CD4-positive, alpha-beta T cell (primary cell): ENCODE measurements around the gene ANKS1B. TPM values are rescaled to one million over a fixed set of nuclear protein-coding genes. Genes with fewer than 3 reads are reported as not detected.
"Not testable (repeated sequence)": the region's sequence is repeated elsewhere in the genome, so short reads cannot be mapped to it uniquely, and the experiment has no call there.

ENCODE experiments used
- ATAC-seq: fragments of 200-7000 bp; cut with Tn5 transposase; one replicate; pipeline ENCODE4 v1.10.0; 2022; ENCODE audit warnings: mild to moderate bottlenecking; ENCODE audit not compliant: poor library complexity
- CTCF ChIA-PET: fragments of 350-600 bp; sonication (Branson Sonifier 250); formaldehyde crosslinking; loops from one replicate; lab custom pipeline; 2021; ENCODE audit warnings: antibody characterized with exemption, inconsistent platforms; lab: Charles Lee
- POLR2A ChIA-PET: fragments of 350-600 bp; sonication (Branson Sonifier 250); formaldehyde crosslinking; loops from one replicate; lab custom pipeline; 2021; ENCODE audit warnings: antibody characterized with exemption, inconsistent platforms; lab: Charles Lee
- DNase-seq, 14 experiments: peaks; one replicate each; pipeline ENCODE4 v3.0.0-alpha.2; 2013 to 2020; ENCODE audit warnings: mixed read lengths in 2 of 14
- H3K27ac ChIP-seq, 2 donors: one replicate each; pipeline versions ENCODE4 v1.5.1 to v1.7.0; 2013; ENCODE audit warnings: low read length in 2 of 2, low read depth in 1 of 2, mild to moderate bottlenecking in 1 of 2
- H3K27me3 ChIP-seq, 2 experiments: 1 replicate in 1 of 2; 2 replicates in 1 of 2; pipeline versions ENCODE4 v1.6.1 to v1.7.0; 2013; ENCODE audit warnings: low read length in 2 of 2, control low read depth in 1 of 2, mild to moderate bottlenecking in 1 of 2, moderate library complexity in 1 of 2; ENCODE audit not compliant: insufficient read depth in 2 of 2, control insufficient read depth in 1 of 2
- H3K36me3 ChIP-seq: one replicate; pipeline ENCODE4 v1.6.1; 2013; ENCODE audit warnings: low read length, control low read depth; ENCODE audit not compliant: insufficient read depth
- H3K4me1 ChIP-seq: one replicate; pipeline ENCODE4 v1.6.1; 2013; ENCODE audit warnings: low read length, control low read depth; ENCODE audit not compliant: insufficient read depth
- H3K4me3 ChIP-seq: one replicate; pipeline ENCODE4 v1.5.1; 2013; ENCODE audit warnings: mild to moderate bottlenecking, low read length, moderate library complexity
- H3K9me3 ChIP-seq, 2 experiments: 1 replicate in 1 of 2; 2 replicates in 1 of 2; pipeline versions ENCODE4 v1.6.1 to v1.7.0; 2013; ENCODE audit warnings: low read length in 2 of 2, mild to moderate bottlenecking in 2 of 2, control low read depth in 1 of 2, moderate library complexity in 1 of 2; ENCODE audit not compliant: control insufficient read depth in 1 of 2, insufficient read depth in 1 of 2
- H3K27ac Mint-ChIP-seq: one replicate; pipeline ENCODE4 v1.8.0; 2020; ENCODE audit warnings: mixed read lengths
- H3K27me3 Mint-ChIP-seq: one replicate; pipeline ENCODE4 v1.8.0; 2021; ENCODE audit warnings: mixed read lengths
- H3K36me3 Mint-ChIP-seq: one replicate; pipeline ENCODE4 v1.8.0; 2021; ENCODE audit warnings: low read depth, mixed read lengths
- H3K4me1 Mint-ChIP-seq: one replicate; pipeline ENCODE4 v1.8.0; 2021; ENCODE audit warnings: low read depth, mixed read lengths
- H3K4me3 Mint-ChIP-seq: one replicate; pipeline ENCODE4 v1.8.0; 2020; ENCODE audit warnings: mild to moderate bottlenecking, mixed read lengths
- H3K9me3 Mint-ChIP-seq: one replicate; pipeline ENCODE4 v1.8.0; 2020; ENCODE audit warnings: mixed read lengths
- intact Hi-C, 2 experiments: fragments of 100-400 bp; cut with DNase I in 1 of 2; cut with micrococcal nuclease in 1 of 2; formaldehyde crosslinking; loops; one replicate each; pipeline versions ENCODE4 v1.15.1 to v1.9.0; 2023 to 2025; cut with DNase I, micrococcal nuclease
- total RNA-seq, 174 experiments: library from RNA in 2 of 174; stranded (reverse) in 2 of 174; gene quantifications; one replicate each; pipeline ENCODE4 v1.2.3 and lab custom pipeline; 2021 to 2026
- TF ChIP-seq, protein P1 (sequence below): fragments of 200-600 bp; IDR thresholded peaks from one replicate; pipeline ENCODE4 v1.8.0; 2022; ENCODE audit warnings: antibody characterized with exemption, mild to moderate bottlenecking

Gene ANKS1B
- total RNA-seq, 2 experiments from 2014 or later = 0.16 to 1.1 TPM

DNA sequence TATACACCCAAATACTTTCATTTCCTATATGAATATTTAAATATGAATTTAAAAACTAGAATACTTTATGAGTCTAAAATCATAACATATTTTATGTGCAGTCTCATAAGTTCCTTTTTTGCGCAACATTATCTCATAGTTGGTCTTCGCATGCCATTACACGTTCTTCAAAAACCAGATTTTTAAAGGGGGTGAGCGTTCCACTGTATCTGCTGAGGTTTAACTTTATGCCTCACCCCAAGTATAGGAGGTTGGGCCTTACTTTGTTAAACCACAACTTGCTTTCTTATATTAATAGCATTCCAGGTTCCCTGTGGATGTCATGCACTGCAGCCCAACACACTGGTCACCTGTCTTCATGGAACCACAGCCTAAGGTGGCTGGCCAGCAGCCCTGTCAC lies 1221.1 kb downstream of the ANKS1B start:
- no peak for DNase-seq
- Mint-ChIP-seq H3K36me3 (no peaks in the 10 kb centered on the region), H3K4me3 (no peak overlapping the region), H3K9me3 (no peaks in the 10 kb centered on the region), H3K27ac (no peak overlapping the region), H3K4me1 (no peaks in the 10 kb centered on the region), H3K27me3 (peaks cover 6% of the 10 kb centered on the region)
- Histone ChIP-seq H3K27ac (no peak overlapping the region), H3K9me3 (no peaks in the 10 kb centered on the region), H3K27me3 (no peaks in the 10 kb centered on the region), H3K4me1 (no peaks in the 10 kb centered on the region), H3K36me3 (no peaks in the 10 kb centered on the region), H3K4me3 (no peak overlapping the region)
- intact Hi-C loops = no loop called here
- CTCF ChIA-PET = no interaction called here
- ATAC-seq = no peak
- TF ChIP-seq, protein P1, sequence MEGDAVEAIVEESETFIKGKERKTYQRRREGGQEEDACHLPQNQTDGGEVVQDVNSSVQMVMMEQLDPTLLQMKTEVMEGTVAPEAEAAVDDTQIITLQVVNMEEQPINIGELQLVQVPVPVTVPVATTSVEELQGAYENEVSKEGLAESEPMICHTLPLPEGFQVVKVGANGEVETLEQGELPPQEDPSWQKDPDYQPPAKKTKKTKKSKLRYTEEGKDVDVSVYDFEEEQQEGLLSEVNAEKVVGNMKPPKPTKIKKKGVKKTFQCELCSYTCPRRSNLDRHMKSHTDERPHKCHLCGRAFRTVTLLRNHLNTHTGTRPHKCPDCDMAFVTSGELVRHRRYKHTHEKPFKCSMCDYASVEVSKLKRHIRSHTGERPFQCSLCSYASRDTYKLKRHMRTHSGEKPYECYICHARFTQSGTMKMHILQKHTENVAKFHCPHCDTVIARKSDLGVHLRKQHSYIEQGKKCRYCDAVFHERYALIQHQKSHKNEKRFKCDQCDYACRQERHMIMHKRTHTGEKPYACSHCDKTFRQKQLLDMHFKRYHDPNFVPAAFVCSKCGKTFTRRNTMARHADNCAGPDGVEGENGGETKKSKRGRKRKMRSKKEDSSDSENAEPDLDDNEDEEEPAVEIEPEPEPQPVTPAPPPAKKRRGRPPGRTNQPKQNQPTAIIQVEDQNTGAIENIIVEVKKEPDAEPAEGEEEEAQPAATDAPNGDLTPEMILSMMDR = no peak
- POLR2A ChIA-PET = no interaction called here

DNA sequence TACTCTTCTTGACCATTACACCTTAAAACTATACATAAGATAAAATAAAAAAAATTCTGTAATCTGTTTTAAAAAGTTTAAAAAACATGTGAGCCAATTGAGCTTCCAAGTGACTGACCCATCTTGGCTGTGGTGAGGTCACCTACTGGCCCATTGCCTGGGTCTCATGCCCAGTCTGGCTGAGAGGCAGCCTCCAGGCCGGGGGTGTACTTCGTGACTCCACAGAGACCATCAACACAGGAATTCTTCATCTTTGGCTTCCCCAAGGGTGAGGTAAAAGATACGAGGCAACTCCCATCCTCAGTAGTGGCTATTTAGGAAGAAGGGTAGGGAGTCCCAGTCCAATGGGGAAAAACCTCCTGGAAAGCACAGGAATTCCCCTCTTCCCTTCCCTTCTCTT lies 1226.4 kb downstream of the ANKS1B start:
- Histone ChIP-seq H3K27ac (no peak overlapping the region), H3K9me3 (no peaks in the 10 kb centered on the region), H3K27me3 (no peaks in the 10 kb centered on the region), H3K36me3 (no peaks in the 10 kb centered on the region), H3K4me3 (no peak overlapping the region), H3K4me1 (no peaks in the 10 kb centered on the region)
- CTCF ChIA-PET = no interaction called here
- Mint-ChIP-seq H3K27ac (no peak overlapping the region), H3K36me3 (no peaks in the 10 kb centered on the region), H3K4me1 (peaks cover 7% of the 10 kb centered on the region), H3K27me3 (peaks cover 5% of the 10 kb centered on the region), H3K4me3 (no peak overlapping the region), H3K9me3 (no peaks in the 10 kb centered on the region)
- TF ChIP-seq, protein P1 = no peak
- DNase-seq (no peak), ATAC-seq (no peak)
- POLR2A ChIA-PET = no interaction called here
- intact Hi-C loops = no loop called here

DNA sequence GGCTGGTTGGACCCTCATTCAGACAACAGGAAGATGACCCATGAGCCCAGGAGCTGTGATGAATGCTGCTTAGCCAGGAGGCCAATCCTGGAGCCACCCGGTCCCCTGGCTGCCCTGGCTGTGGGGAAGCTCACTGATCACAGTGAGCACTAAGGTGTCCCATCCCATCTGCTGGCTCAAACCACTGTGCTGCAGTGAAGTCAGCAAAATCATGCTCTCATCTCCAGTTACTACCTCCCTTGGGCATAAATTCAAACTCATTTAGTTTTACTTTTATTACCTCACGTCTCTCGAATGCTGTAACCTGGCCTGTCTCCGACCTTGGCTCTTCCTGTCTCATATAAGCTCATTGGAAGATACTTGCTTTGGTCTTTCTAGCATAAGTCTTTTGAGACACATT lies 1227.3 kb downstream of the ANKS1B start:
- H3K4me1 Mint-ChIP-seq = peaks cover 7% of the 10 kb centered on the region
- no peak overlapping the region for H3K27ac Mint-ChIP-seq
- H3K27me3 Mint-ChIP-seq = peaks cover 5% of the 10 kb centered on the region
- DNase-seq (no peak), ATAC-seq (no peak)
- no peaks in the 10 kb centered on the region for H3K9me3 Mint-ChIP-seq
- H3K9me3 ChIP-seq = no peaks in the 10 kb centered on the region
- no peaks in the 10 kb centered on the region for H3K4me1 ChIP-seq
- H3K4me3 Mint-ChIP-seq = no peak overlapping the region
- intact Hi-C loops = no loop called here
- POLR2A ChIA-PET = no interaction called here
- no peaks in the 10 kb centered on the region for H3K27me3 ChIP-seq
- H3K36me3 ChIP-seq = no peaks in the 10 kb centered on the region
- H3K36me3 Mint-ChIP-seq = no peaks in the 10 kb centered on the region
- TF ChIP-seq, protein P1 = no peak
- no peak overlapping the region for H3K27ac ChIP-seq
- no peak overlapping the region for H3K4me3 ChIP-seq
- CTCF ChIA-PET = no interaction called here

DNA sequence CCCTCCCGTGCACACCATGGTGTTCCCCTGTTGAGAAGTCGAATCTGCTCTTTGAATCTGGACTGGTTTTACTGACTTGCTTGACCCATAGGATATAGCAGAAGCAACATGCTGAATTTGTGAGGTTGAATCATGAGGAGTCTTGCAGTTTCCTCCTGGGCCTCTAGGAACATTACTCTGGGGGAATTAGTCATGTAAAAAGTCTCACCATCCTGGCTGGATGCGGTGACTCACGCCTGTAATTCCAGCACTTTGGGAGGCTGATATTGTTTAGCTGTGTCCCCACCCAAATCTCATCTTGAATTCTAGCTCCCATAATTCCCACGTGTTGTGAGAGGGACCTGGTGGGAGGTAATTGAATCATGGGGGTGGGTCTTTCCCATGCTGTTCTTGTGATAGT lies 1228.9 kb downstream of the ANKS1B start:
- H3K27me3 ChIP-seq, H3K4me1 Mint-ChIP-seq, H3K4me3 ChIP-seq, H3K4me1 ChIP-seq, intact Hi-C loops, H3K36me3 ChIP-seq, H3K9me3 Mint-ChIP-seq, ATAC-seq, H3K27ac Mint-ChIP-seq, DNase-seq, H3K4me3 Mint-ChIP-seq, H3K36me3 Mint-ChIP-seq, CTCF ChIA-PET, H3K27ac ChIP-seq, H3K9me3 ChIP-seq, H3K27me3 Mint-ChIP-seq: not testable (repeated sequence)
- POLR2A ChIA-PET = interaction anchor here (0.6 kb wide), 1 partner anchor 283 kb away, joined by 5 read pairs; no protein-coding TSS in a partner anchor
